Vagina (tissue), 2 donors: Measurements from ENCODE around the gene ASCC3.

Source experiments
- CTCF ChIP-seq, 3 experiments: fragments of 450-650 bp in 2 of 3; fragments of 200-600 bp in 1 of 3; sonication (generic) in 1 of 3; IDR thresholded peaks; one replicate each; pipeline ENCODE4 v1.5.1; 2017 to 2019; ENCODE audit warnings: antibody characterized with exemption in 3 of 3, mild to moderate bottlenecking in 2 of 3, moderate library complexity in 2 of 3
- POLR2A ChIP-seq, 2 donors: fragments of 450-650 bp; IDR thresholded peaks; one replicate each; pipeline ENCODE4 v1.6.1; 2017; ENCODE audit warnings: antibody characterized with exemption in 2 of 2, mild to moderate bottlenecking in 2 of 2, moderate library complexity in 2 of 2

GRCh38 chr6:100487638-100488037 lies 393.5 kb downstream of the ASCC3 start:
- TF ChIP-seq POLR2A (IDR thresholded peaks at IDR 0.05): no peak
- no peak for TF ChIP-seq CTCF (IDR thresholded peaks at IDR 0.05)
